IPS-11a (cell line): Measurements from ENCODE around the gene ALPI.

Experiments used
- H3K4me3 ChIP-seq: one replicate; pipeline ENCODE4 v1.5.1; 2013; ENCODE audit warnings: low read depth, low read length, control low read depth

The ALPI gene

GRCh38 chr2:232459419-232460035, 3.6 kb downstream of the ALPI start:
- H3K4me3 ChIP-seq, result no peak overlapping the region

DNA sequence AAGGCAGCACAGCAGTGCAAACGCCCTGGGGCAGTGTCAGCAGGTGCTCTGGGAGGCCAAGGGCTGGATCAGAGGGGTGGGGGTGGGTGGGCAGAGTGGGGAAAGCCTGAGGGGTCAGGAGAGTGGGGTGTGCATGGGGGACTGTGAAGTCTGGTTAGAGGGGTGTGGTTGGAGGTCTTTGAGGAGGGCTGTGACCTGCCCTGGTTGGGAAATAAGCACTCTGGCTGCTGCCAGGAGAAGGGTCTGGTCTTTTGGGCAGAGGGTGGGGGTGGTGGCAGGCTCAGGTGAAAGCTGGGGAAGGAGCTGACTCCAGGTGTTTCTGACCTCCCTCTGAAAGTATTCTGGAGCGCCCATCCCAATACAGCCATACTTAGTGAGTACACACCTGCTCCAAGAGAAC, 4.2 kb downstream of the ALPI start:
- H3K4me3 ChIP-seq, result no peak overlapping the region

- no peak overlapping the region for H3K4me3 ChIP-seq
These were observed 8.0 kb downstream of the ALPI start for GRCh38 chr2:232463701-232464543.

DNA sequence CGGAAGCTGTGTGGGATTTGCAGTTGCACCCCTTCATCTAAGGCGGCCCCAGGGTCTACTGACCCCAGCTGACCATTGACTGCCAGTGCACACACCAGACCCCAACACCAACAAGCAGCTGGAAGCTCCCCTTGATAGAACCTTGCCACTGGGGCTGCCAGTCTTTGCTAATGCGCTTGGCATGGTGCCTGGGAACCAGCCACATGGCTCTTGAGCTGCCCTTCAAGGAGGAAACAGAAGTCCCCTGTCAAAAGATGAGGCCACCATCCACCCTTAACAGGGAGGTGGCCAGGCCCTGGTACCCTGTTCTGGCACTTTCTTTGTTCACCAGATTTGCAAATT, 8.6 kb downstream of the ALPI start:
- no peak overlapping the region for H3K4me3 ChIP-seq

DNA sequence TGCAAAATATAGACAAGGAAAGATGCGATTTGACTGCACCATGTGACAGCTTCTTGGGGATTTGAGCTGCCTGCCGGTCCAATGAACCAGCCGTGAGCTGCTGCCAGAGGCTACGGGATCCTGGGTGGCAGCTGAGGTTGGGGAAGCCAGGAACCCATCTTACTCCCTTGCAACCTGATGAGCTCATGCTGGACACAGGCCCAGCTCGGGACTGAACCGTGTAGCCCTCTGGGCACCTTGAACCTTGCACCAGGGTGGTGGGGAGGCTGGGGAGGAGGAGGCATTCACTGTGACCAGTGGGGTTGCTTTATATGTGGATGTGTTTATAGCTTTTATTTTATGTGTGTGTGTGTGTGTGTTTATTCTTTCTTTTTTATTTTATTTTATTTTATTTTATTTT, 9.1 kb downstream of the ALPI start:
- no peak overlapping the region for H3K4me3 ChIP-seq

DNA sequence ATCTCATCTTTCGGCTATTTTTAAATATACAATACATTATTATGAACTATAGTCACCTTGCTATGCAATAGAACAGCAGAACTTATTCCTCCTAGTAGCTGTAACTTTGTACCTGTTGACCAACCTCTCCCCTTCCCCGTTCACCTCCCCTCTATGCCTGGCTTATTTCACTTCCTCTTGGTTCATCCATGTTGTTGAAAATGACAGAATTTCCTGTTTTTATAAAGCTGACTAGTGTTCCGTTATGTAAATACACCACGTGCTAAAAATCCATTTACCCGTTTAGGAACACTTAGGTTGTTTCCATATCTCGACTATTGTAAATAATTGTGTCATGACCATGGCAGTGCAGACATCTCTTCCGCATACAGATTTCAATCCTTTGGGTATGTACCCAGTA, 10.3 kb downstream of the ALPI start:
- no peak overlapping the region for H3K4me3 ChIP-seq

- H3K4me3 ChIP-seq, result no peak overlapping the region
These were observed 17.5 kb downstream of the ALPI start for GRCh38 chr2:232473467-232473890.

DNA sequence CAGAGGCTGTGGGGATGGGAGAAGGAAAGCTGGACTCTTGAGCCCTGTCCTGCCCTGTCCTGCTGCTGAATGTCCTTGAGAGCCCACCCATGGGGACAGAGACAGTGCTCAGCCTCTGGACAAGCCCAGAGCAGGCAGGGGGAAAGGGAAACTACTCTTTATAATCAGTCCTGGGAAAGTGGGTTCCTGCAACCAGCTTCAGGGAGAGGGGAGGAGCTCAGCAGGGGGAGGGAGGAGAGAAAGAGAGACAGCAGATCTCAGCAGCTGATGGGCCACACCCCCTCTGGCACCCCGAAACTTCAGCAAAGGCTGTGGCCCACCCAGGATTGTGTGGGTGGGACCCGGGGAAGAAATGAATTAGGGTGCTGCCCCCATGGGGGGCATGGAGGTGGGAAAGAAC, 20.1 kb downstream of the ALPI start:
- no peak overlapping the region for H3K4me3 ChIP-seq

- H3K4me3 ChIP-seq, result no peak overlapping the region
These were observed 20.8 kb downstream of the ALPI start for GRCh38 chr2:232476791-232477190.

- H3K4me3 ChIP-seq, result no peak overlapping the region
These were observed 22.0 kb downstream of the ALPI start for GRCh38 chr2:232477751-232478510.

- no peak overlapping the region for H3K4me3 ChIP-seq
These were observed 22.8 kb downstream of the ALPI start for GRCh38 chr2:232478571-232479340.

- no peak overlapping the region for H3K4me3 ChIP-seq
These were observed 23.6 kb downstream of the ALPI start for GRCh38 chr2:232479341-232480200.

- no peak overlapping the region for H3K4me3 ChIP-seq
These were observed 24.5 kb downstream of the ALPI start for GRCh38 chr2:232480201-232481190.

DNA sequence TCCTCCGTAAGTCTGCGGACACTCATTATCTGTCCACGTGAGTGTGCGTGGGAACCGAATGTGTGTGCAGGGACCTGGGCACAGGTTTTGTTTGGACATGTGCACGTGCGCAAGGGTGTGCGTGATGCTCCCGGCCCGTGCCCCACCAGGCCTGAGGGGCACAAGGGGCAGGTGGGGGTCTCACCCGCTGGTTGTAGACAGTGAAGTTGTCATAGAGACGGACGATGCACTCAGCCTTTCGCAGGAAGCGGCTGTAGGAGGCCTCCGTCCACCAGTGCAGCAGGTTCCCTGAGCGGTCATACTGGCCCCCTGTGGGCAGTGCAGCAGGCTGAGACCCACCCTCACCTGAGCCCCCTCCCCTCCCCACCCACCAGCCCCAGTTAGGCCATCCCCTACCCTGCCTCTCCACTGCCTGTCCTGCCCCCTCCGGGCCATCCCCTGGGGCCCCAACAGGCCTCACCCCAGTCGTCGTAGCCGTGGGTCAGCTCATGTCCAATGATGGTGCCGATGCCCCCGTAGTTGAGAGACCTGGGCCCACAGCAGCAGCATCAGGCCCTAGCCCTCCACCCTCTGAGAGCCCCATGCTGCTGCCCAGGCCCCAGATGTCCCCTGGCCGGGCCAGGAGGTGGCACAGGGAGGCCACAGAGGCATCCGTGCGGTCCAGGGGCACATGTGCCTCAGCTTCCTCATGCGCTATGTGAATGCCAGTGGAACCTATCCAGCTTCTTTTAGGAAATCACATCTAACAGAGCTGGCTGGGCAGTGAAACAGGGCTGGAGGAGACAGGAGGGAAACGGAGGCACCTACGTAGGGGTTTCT, 25.6 kb downstream of the ALPI start:
- no peak overlapping the region for H3K4me3 ChIP-seq

DNA sequence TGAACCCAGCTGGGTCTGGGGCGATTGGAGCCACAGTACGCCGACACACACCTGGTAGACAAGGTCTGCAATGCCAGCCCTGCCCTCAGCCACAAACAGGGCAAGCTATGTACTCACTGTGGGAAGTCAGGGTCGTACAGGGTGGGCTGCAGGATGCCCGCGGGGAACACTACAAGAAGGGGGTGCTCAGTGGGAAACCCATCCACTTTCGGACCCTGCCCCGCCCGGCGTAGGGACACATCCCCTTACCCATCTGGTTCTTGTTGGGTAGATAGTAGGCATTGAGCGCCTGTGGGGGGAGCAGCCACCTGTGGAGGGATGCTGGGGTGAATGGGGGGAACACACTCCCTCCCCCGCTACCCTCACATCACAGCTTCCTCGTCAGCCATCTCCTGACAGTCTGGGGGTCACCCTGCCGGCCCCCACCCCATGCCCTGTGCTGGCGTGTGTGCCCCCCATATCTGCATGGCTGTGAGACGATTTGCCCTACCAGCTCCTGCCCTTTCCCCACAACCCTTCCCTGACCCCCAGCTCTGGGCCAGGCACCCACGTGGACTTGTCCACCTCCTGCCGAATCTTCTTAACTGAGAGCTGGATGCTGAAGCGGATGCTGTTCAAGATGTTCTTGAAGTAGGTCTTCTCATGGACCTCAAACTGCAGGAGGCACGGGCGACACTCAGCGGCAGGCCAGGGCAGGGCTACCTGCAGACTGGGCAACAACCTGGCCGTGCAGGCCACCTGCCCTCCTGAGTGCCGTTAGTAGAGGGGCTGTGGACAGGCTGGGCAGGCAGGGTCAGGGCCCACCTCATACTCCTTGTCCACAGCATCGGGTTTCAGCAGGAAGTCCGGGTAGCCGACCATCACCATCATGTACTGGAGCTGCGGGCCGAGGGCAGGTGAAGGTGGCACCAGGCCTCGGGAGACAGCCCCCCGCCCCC, 26.6 kb downstream of the ALPI start:
- no peak overlapping the region for H3K4me3 ChIP-seq

DNA sequence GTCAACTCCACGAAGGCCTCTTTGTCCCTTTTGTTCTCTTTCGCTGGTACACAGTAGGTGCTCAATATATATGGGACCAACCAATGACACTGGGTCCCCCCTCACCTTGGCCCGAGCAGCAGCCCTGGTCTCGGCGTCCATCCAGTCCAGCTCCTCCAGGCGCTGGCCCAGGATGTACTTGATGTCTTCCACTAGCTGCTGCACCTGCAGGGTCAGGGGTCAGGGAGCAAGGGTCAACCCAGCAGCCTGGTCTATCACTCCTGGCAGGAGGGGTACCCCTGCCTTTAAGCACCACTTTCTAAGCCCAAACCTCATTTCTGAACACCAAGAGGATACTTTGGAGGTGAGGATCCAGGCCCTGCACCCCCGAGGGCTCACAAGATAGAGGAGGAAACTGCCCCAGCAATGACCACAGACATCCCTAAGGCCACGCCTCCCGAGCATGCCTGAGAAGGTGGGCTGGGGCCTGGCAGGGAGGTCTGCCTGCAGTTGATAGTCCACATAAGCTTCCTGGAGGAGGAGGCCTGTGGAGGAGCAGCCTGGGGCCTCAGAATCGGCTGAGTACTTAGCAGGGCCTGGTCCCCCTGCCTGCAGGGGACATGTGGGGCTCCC, 27.5 kb downstream of the ALPI start:
- H3K4me3 ChIP-seq, result no peak overlapping the region
